H1 (cell line): ENCODE data around the gene GALNT18. TPM values are rescaled to one million over a fixed set of nuclear protein-coding genes. Genes with fewer than 3 reads are reported as not detected.

Experiments
- NANOG ChIP-seq: IDR thresholded peaks from 2 replicates; pipeline ENCODE4 v1.6.1; 2011; ENCODE audit warnings: low read length, low read depth, mild to moderate bottlenecking, inconsistent platforms; ENCODE audit not compliant: insufficient read depth, poor library complexity, severe bottlenecking
- RNF2 ChIP-seq: fragments of 200-900, 300-1000 bp; sonication (generic); IDR thresholded peaks from 2 replicates; pipeline ENCODE4 v1.7.1; 2016; ENCODE audit warnings: borderline replicate concordance, low read depth, mild to moderate bottlenecking, antibody characterized with exemption, low read length; ENCODE audit not compliant: poor library complexity, severe bottlenecking; ENCODE audit errors: missing control alignments
- polyA plus RNA-seq, 7 experiments: library from polyadenylated mRNA; depleted of rRNA in 3 of 7; stranded (reverse) in 5 of 7; unstranded in 2 of 7; fragments of >200 nt in 5 of 7; fragments of 200-250 nt in 2 of 7; gene quantifications; 1 replicate in 5 of 7; 2 replicates in 1 of 7; 4 replicates in 1 of 7; pipeline versions ENCODE4 v1.2.1 to v1.2.3, GENCODE V29; 2011 to 2013; ENCODE audit warnings: missing spikeins in 2 of 7, mixed read lengths in 2 of 7
- total RNA-seq: library from RNA; stranded (reverse); fragmentation: NEBNext Ultra II Directional; extraction: Animal tissue kit (Norgen Biotek cat#: 25700); gene quantifications from 2 replicates; pipeline ENCODE4 v1.2.1, GENCODE V29; 2021

The GALNT18 gene
- total and polyA plus RNA-seq, 2 of the 8 experiments (the other 6 are each of a cell fraction or from before 2014, with no cell fraction given), result 6.0 to 9.4 TPM

DNA sequence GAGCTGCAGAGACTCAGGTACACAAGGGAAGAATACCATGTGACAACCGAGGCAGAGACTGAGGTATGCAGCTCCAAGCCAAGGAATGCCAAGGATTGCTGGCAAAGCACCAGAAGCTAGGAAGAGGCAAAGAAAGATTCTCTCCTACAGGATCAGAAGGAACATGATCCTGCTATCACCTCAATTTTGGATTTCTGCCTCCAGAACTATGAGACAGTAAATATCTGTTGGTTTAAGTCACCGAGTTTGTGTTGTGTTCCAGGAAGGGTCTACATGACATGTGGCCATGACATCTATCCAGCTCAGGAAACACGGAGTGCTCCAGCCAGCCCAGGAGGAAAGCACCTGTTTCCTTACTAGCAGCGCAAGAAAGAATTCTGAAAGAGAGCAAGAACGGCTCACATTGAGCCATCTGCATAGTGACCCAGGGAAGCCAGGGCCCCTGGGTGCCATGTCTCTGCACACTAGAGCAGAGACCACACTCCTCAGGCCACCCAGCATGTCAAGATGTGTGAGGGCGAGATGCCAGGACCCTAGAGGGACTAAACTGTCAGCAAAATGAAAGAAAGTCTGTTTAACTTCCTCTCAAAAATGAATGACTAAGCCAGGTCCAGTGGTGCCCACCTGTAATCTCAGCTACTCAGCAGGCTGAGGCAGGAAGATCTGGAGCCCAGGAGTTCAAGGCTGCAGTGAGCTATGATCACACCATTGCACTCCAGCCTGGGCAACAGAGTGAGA, 35.6 kb upstream of the GALNT18 start (continued):
- TF ChIP-seq RNF2, result no peak
- TF ChIP-seq NANOG, result no peak
